ENCODE measurements around the gene LRRC59. TPM values are rescaled to one million over a fixed set of nuclear protein-coding genes. Genes with fewer than 3 reads are reported as not detected.
"Not testable (repeated sequence)": the region's sequence is repeated elsewhere in the genome, so short reads cannot be mapped to it uniquely, and the experiment has no call there.

LRRC59 gene
- total RNA-seq, 1 donor from 2014 or later: 94.5 TPM

DNA sequence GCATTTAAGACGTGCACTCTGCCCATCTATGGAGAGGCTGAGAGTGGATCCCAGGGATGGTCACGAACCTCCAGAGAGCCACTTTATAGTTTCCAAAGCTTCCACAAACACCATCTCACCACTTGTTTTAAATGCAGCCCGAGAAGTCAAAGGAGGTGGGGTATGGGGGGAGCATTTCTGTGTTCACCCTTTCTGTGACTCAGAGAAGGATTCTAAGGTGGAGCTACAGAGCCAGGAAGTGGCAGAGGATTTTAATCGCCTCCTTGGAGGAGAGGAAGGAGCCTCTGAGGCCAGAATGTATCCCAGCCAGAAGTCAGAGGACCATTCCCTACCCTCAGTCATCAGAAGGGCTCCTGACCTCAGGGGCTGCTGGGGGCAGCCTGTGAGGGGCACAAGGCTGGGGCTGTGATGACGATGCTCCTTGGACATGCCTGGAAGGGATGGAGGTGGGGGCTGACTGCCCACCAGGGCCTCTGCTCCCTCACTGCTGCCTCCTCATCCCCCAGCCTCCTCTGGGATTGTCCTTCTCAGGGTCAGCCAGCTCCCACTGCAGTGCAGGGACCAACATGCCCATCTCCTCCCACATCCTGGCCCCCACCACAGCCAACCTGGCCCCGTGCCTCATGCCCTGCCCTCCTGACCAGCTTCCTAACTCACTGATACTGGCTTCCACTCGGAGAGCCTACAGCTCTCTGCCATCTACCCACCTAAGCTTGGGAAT is 48.6 kb downstream of the LRRC59 start:
- no peak for DNase-seq (ENCODE audit: low read depth)

DNA sequence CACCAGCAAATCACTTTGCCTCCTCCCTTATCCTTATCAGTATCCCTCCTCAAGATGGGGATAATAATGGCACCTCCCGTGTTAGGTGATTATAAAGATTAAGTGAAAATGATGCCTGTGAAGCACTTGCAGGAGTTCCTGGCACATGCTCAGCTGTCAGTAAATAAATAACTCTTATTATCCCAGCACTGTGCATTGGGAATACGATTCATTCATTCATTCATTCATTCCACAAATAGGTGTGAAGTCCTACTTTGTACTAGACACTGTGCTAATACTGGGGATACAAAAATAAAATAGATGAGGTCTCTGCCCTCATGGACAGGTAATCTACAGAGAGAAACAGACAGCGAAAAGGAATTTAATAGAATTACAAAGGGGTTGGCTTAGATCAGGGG is 49.4 kb downstream of the LRRC59 start:
- DNase-seq (ENCODE audit: low read depth): no peak

DNA sequence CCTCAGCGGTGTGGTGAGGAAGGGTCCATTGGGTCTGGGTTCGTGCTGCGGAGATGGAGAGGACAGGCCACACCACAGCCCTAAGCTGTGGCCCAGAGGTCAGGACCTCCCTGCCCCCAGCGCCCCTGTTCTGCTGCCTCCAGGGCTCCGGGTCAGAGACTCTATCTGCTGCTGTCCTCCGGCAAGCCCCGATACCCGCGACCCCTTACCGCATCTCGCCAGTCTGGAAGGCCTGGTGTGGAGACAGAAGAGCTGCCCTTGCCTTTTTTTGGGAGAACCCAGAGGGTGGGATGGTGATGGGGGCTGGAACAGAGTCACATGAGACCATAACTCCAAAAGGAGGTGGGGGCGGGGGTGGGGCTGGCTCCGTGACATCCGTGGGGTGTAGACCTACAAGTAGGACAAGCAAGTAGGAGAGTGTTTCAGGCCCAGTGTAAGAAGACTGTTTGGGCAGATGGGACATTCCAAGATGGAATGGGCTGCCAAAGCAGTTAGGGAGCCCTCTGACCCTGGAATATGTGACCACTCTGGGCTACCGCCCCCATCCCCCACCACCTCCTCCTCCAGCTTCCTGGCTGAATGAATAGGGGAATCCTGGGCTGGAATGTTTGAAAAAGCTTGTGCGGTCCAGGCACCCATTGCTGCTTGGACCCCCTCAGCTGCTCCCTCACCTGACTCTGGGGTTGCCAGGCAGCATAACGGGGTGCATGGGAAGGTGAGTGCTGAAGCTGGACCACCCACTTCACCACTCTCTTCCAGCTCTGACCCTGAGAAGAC is 50.0 kb downstream of the LRRC59 start:
- DNase-seq (ENCODE audit: low read depth): no peak

DNA sequence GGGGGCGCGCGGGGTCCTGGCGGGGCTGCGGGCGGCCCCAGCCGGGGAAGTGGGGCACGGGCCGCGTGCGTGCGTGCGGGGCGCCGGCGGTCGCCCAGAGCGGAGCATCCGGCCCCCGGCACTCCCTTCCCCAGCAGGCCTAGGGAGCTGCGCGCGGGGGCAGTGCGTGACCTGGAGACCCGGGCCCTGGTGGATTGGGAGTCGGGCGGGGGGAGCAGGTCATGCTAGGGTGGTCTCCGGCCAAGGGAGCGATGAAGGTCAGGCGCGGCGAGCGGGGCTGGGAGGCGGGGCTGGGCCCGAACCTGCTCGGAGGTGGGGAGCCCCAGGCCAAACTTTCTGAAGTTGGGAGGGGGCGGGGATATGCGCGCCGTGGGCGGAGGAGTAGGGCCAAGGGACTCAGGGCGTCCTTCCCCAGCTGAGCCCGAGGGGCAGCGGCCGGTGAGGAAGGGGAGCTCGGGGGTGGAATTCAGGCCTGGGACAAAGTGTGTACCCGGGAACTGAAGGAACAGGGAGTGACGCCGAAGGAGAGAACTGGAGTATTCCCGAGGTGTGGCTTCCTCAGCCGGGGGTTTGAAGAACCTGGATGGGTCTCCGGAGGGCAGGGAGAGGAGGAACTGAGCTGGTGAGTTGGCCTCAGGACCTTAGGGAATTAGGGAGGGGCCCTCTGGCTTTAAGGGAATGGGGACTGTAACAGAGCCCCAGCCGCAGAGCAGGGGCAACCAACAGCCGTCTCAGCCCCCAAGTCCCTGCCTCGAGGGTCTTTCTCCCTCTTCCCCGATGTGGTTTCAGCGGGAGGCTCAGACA is 50.8 kb downstream of the LRRC59 start:
- DNase-seq (ENCODE audit: low read depth): peak; percentile 39

- DNase-seq (ENCODE audit: low read depth): peak; percentile 80
These were observed 51.7 kb downstream of the LRRC59 start, which contains the start of gene XYLT2 for GRCh38 chr17:50345432-50346312. XYLT2 (plus strand) TSS chr17:50346126; CDS start chr17:50346141, 15 bp downstream.

- no peak for DNase-seq (ENCODE audit: low read depth)
These were observed 52.5 kb downstream of the LRRC59 start for GRCh38 chr17:50344731-50345365.

DNA sequence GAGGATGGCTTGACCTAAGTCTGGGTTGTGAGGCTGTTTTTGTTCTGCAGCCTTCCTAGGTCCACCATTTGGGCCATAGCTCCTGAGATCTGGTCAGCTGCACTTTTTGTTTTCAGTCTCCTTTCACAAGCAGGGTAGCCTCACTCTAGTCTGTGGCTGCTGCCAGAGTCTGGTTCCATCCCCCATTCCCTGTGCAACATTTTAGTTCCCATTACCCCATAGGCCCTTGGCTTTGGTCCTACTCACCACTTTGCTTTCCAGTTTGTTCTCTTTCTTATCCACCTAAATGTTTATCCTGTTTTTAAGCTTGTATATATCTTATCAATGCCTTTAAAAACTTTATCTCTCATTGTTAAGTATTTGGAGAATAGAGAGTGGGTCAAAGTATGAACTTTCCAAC is 57.9 kb downstream of the LRRC59 start:
- DNase-seq (ENCODE audit: low read depth): no peak

- no peak for DNase-seq (ENCODE audit: low read depth)
These were observed 58.7 kb downstream of the LRRC59 start for GRCh38 chr17:50338645-50339044.

- no peak for DNase-seq (ENCODE audit: low read depth)
These were observed 59.4 kb downstream of the LRRC59 start for GRCh38 chr17:50337956-50338355.

DNA sequence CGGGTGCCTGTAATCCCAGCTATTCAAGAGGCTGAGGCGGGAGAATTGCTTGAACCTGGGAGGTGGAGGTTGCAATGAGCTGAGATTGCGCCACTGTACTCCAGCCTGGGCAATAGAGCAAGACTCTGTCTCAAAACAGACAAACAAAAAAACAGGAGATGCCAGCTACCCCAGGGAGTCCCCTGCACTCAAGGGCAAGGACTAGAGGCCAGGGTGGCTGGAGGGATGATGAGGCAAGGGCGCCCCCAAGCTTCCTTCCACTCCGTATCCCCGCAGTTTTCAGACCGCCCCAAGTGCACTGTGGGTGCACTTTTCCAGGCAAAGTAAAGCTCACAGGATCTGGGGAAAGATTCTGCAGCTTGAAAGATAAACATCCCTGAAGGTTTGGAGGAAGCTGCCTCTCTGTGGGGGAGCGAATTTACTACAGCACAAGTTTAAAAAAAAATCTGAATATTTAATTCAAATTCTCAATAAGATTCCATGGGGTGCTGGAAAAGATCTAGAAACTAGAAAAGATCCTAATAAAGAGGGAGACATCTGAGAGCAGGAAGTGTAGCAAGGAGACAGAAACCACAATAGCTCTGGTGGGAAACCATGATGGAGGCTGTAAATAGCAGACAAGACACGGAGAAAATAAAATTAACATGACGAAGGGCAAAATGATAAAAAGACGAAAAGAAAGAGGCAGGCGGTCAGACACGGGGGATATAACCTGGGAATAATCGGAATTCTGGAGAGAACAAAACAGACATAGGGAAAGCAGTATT is 63.8 kb downstream of the LRRC59 start:
- not testable (repeated sequence) for DNase-seq (ENCODE audit: low read depth)

- DNase-seq (ENCODE audit: low read depth): peak; percentile 54
These were observed 65.1 kb downstream of the LRRC59 start for GRCh38 chr17:50332196-50332595.

Other genes with a start within 250 kb of the LRRC59 start
- gene PPP1R9B, start 246.8 kb downstream of the LRRC59 start, total RNA-seq: 40.5 and 44.2 TPM in 2 replicates
- gene SGCA, start 231.5 kb downstream of the LRRC59 start, total RNA-seq: 428 and 447 TPM in 2 replicates
- gene COL1A1, start 195.9 kb downstream of the LRRC59 start, total RNA-seq: 604 and 719 TPM in 2 replicates
- not detected in 2 replicates for gene TMEM92, start 123.1 kb downstream of the LRRC59 start, total RNA-seq
- gene XYLT2, start 51.4 kb downstream of the LRRC59 start, total RNA-seq: 21.4 and 26.0 TPM in 2 replicates
- 51.6 and 63.9 TPM in 2 replicates for gene MRPL27, start 24.3 kb downstream of the LRRC59 start, total RNA-seq
- gene EME1, start 24.3 kb downstream of the LRRC59 start, total RNA-seq: 0.62 and 0.68 TPM in 2 replicates
- 20.8 and 29.9 TPM in 2 replicates for gene ACSF2, start 28.7 kb upstream of the LRRC59 start, total RNA-seq
- gene CHAD, start 71.4 kb upstream of the LRRC59 start, total RNA-seq: not detected in 2 replicates
- gene RSAD1, start 81.3 kb upstream of the LRRC59 start, total RNA-seq: 34.2 and 39.3 TPM in 2 replicates
- 0.35 and 0.52 TPM in 2 replicates for gene MYCBPAP, start 110.9 kb upstream of the LRRC59 start, total RNA-seq
- gene EPN3, start 135.2 kb upstream of the LRRC59 start, total RNA-seq: not detected in 2 replicates
- 45.9 and 50.3 TPM in 2 replicates for gene SPATA20, start 149.7 kb upstream of the LRRC59 start, total RNA-seq
- gene CACNA1G, start 163.2 kb upstream of the LRRC59 start, total RNA-seq: 0.03 and 0.10 TPM in 2 replicates
- gene ABCC3, start 237.4 kb upstream of the LRRC59 start, total RNA-seq: 1.6 and 2.0 TPM in 2 replicates